Immature natural killer cell (primary cell): ENCODE data around the gene PCBP3. TPM values are rescaled to one million over a fixed set of nuclear protein-coding genes. Genes with fewer than 3 reads are reported as not detected.
"Not testable (repeated sequence)": the region's sequence is repeated elsewhere in the genome, so short reads cannot be mapped to it uniquely, and the experiment has no call there.

Experiments
- DNase-seq, 3 donors: peaks; one replicate each; pipeline ENCODE4 v3.0.0; 2022; ENCODE audit warnings: mixed read lengths in 1 of 3
- H3K27ac Mint-ChIP-seq, 6 donors: one replicate each; pipeline ENCODE4 v1.8.0; 2020; ENCODE audit warnings: mixed read lengths in 6 of 6, mild to moderate bottlenecking in 5 of 6, inconsistent platforms in 4 of 6, moderate library complexity in 3 of 6
- H3K27me3 Mint-ChIP-seq, 3 donors: one replicate each; pipeline ENCODE4 v1.8.0; 2020 to 2021; ENCODE audit warnings: low read depth in 3 of 3, mild to moderate bottlenecking in 3 of 3, mixed read lengths in 3 of 3, moderate library complexity in 3 of 3, inconsistent platforms in 1 of 3
- H3K36me3 Mint-ChIP-seq, 3 donors: one replicate each; pipeline ENCODE4 v1.8.0; 2020; ENCODE audit warnings: mixed read lengths in 3 of 3, inconsistent platforms in 2 of 3, mild to moderate bottlenecking in 2 of 3
- H3K4me1 Mint-ChIP-seq, 2 donors: one replicate each; pipeline ENCODE4 v1.8.0; 2020; ENCODE audit warnings: inconsistent platforms in 2 of 2, mild to moderate bottlenecking in 2 of 2, mixed read lengths in 2 of 2, moderate library complexity in 1 of 2
- H3K4me3 Mint-ChIP-seq, 5 donors: one replicate each; pipeline ENCODE4 v1.8.0; 2020; ENCODE audit warnings: mild to moderate bottlenecking in 5 of 5, mixed read lengths in 5 of 5, inconsistent platforms in 3 of 5, moderate library complexity in 3 of 5
- H3K9me3 Mint-ChIP-seq, 6 donors: one replicate each; pipeline ENCODE4 v1.8.0; 2020; ENCODE audit warnings: mild to moderate bottlenecking in 6 of 6, mixed read lengths in 6 of 6, inconsistent platforms in 4 of 6, moderate library complexity in 3 of 6
- polyA plus RNA-seq, 3 donors: library from polyadenylated mRNA; unstranded; fragments of 300-500 nt; fragmentation: Illumina TruSeq; gene quantifications; one replicate each; pipeline ENCODE4 v1.2.3, GENCODE V29; 2021

PCBP3 gene
- polyA plus RNA-seq, 3 donors from 2014 or later = 0.27 to 0.71 TPM; not detected in 1

DNA sequence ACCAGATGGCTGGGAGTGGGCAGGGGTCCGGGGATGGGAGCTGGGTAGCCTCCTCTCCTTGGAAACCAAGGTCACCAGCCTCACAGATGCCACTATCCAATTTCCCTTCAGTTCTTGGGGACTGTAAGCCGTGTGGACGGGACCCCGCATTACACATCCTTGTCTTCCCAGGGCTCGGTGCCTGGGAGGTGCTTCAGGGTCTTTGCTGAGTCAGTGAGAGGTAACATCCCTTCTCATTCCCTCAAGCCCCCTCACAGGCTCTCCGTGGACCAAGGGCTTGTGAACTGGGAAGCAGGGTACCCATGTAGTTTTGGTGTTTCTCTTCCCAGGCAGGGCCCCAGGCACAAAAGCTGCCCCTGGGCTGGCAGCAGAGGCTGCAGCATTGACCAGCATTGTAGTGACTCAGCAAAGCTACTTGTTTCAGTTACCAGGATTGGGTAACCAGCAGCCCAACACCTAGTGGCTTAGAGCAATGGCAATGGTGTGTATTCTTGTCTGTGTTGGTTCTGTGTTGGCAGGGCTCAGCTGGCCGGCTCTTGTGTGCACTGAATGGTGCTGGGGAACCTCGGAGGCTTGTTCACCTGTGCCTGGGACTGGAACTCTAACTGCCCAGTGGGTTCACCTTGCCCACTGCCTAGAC lies 24.6 kb upstream of the PCBP3 start:
- no peak for DNase-seq
- Mint-ChIP-seq H3K27me3 (peaks cover 5 to 18% (median 12%) of the 10 kb centered on the region in 3 donors), H3K27ac (peak overlapping the region in 3 of 6 donors; percentile 73 to 96 (median 77)), H3K4me1 (peaks cover 17 to 19% of the 10 kb centered on the region in 2 donors), H3K9me3 (no peaks in the 10 kb centered on the region), H3K36me3 (no peaks in the 10 kb centered on the region), H3K4me3 (no peak overlapping the region)

DNA sequence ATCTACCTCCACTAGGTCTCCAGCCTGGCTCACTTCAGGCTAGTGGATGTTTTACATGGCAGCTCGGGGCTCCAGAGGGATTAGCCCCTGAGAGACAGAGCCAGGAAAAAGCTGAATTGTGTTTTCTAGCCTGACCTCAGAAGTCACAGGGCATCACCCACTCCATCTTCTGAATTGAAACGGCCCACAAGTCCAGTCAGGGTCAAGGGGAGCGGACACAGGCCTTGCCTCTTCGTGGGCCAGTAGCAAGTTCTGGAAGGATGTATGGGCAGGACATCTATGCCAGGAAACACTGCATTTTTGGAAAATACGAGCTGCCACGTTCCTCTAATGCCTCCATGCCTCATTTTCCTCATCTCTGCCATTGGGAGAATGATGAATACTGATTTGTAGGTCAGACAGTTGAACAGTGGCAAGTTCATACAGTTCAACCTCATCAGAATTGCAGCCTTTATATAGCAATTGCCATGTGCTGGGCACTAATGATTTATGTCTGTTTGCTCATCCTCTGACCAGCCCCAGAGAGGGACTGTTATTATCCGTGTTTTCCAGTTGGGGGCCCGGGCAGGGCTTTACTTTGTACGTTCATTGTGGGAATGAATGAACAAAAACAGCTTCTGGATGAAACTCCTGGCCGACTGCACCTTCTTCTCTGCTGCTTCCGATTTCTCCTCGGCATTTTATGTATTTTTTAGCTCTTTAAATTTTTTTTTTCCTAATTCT lies 23.2 kb upstream of the PCBP3 start:
- H3K27ac Mint-ChIP-seq = no peak overlapping the region
- no peaks in the 10 kb centered on the region for H3K9me3 Mint-ChIP-seq
- DNase-seq = no peak
- H3K27me3 Mint-ChIP-seq = peaks cover 4 to 16% (median 7%) of the 10 kb centered on the region in 3 donors
- H3K36me3 Mint-ChIP-seq = no peaks in the 10 kb centered on the region
- peaks cover 9 to 10% of the 10 kb centered on the region in 2 donors for H3K4me1 Mint-ChIP-seq
- H3K4me3 Mint-ChIP-seq = no peak overlapping the region

- not testable (repeated sequence) for H3K4me3 Mint-ChIP-seq, H3K36me3 Mint-ChIP-seq, H3K9me3 Mint-ChIP-seq, DNase-seq, H3K4me1 Mint-ChIP-seq
- peaks cover 1 to 14% (median 3%) of the 10 kb centered on the region in 3 donors for H3K27me3 Mint-ChIP-seq
- peak overlapping the region in 1 of 6 donors; percentile 14 for H3K27ac Mint-ChIP-seq
Measured at GRCh38 chr21:45621435-45622331, 21.8 kb upstream of the PCBP3 start.

DNA sequence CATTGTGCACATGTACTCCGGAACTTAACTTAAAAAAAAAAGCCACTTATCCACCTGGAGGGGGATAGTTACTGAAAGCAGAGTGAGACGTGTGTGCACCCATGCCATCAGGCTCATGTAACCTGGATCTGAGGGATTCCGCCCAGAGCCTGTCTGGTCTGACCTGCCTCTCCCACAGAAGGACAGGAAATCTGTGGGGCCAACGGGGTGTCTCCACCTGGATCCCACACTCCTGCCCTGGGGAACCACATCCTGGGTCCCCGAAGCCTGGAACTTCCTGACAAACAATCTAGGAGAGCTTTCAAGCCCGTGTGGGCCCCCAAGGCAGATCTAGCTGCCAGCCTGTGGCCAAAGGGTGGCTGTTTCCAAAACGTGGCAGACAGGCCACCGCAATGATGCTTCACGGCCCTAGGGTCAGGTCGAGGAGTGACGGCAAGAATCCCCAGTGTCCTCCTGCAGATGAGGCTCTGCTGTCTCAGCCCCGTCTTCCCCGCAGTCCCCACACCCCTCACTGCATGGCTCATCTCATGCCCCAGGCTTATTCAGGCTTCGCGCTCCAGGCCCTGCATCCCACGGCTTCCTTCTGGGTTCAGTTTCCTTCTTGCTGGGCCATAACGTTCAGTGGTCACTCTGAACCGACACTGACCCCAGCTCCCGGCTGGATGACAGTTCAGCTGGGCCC lies 21.0 kb upstream of the PCBP3 start:
- H3K27ac Mint-ChIP-seq = no peak overlapping the region

DNA sequence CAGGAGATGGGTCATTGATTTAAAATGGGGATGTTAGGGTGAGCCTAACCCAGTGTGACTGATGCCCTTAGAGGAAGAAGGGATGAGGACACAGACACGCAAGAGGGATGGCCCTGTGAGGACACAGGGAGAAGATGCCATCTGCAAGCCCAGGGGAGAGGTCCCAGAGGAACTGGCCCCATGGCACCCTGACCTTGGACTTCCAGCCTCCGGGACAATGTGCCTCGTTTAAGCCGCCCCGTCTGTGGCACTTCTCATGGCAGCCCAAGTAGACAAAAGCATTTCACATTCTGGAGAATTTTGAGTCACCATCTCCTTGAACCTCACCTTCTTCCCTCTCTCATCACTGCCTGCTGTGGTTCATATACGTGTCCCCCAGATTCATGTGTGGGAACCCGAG lies 20.1 kb upstream of the PCBP3 start:
- Mint-ChIP-seq H3K27me3 (peaks cover 3 to 18% (median 3%) of the 10 kb centered on the region in 3 donors), H3K4me1 (no peaks in the 10 kb centered on the region), H3K27ac (peak overlapping the region in 1 of 6 donors; percentile 69), H3K36me3 (no peaks in the 10 kb centered on the region), H3K4me3 (no peak overlapping the region), H3K9me3 (no peaks in the 10 kb centered on the region)
- no peak for DNase-seq

More for the DNA sequence above, 21.0 kb upstream of the PCBP3 start:
- H3K4me1 Mint-ChIP-seq = no peaks in the 10 kb centered on the region
- no peak overlapping the region for H3K4me3 Mint-ChIP-seq
- H3K27me3 Mint-ChIP-seq = peaks cover 3 to 16% (median 3%) of the 10 kb centered on the region in 3 donors
- H3K9me3 Mint-ChIP-seq = no peaks in the 10 kb centered on the region
- no peaks in the 10 kb centered on the region for H3K36me3 Mint-ChIP-seq
- DNase-seq = no peak

DNA sequence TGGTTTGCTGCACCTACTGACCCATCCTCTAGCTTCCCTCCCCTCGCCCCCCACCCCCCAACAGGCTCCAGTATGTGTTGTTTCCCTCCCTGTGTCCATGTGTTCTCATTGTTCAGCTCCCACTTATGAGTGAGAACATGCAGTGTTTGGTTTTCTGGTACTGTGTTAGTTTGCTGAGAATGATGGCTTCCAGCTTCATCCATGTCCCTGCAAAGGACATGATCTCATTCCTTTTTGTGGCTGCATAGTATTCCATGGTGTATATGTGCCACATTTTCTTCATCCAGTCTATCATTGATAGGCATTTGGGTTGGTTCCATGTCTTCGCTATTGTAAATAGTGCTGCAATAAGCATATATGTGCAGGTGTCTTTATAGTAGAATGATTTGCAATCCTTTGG lies 17.4 kb upstream of the PCBP3 start:
- not testable (repeated sequence) for H3K4me3 Mint-ChIP-seq, H3K36me3 Mint-ChIP-seq, H3K4me1 Mint-ChIP-seq, H3K9me3 Mint-ChIP-seq, DNase-seq
- peak overlapping the region in 1 of 6 donors; percentile 36 for H3K27ac Mint-ChIP-seq
- H3K27me3 Mint-ChIP-seq = peaks cover 3 to 17% (median 6%) of the 10 kb centered on the region in 3 donors

- H3K4me3 Mint-ChIP-seq = no peak overlapping the region
Measured at GRCh38 chr21:45629046-45629981, 14.2 kb upstream of the PCBP3 start.

DNA sequence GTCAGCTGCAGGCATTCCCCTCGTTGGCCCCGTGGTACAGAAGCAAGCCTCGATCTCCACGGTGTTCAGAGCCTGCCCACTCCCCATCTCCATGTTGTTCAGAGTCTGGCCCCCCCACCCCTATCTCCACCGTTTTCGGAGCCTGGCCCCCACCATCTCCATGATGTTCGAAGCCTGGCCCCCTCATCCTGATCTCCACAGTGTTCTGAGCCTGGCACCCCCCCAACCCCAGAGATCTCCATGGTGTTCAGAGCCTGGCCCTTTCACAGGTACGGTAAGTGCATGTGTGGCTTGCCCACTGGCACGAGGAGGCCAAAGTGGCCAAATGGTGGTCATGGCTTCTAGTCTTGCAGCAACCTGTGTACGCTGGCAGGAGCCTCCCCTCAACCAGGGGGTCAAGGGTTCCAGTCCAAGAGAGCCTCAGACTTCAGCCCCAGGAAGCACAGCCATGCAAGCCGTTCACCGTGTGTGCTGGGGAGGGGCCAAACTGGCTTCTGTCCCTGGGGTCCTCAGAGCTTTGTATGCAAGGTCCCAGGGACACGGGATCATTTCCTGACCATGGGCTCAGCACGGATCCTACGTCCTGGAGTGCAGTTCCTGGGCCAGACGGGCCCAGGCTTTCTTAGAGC lies 13.3 kb upstream of the PCBP3 start:
- Mint-ChIP-seq H3K9me3 (no peaks in the 10 kb centered on the region), H3K27me3 (peaks cover 2 to 11% (median 3%) of the 10 kb centered on the region in 3 donors), H3K36me3 (no peaks in the 10 kb centered on the region), H3K27ac (no peak overlapping the region), H3K4me3 (no peak overlapping the region), H3K4me1 (no peaks in the 10 kb centered on the region)
- DNase-seq = no peak

More at GRCh38 chr21:45629046-45629981, 14.2 kb upstream of the PCBP3 start:
- peaks cover 3 to 11% (median 3%) of the 10 kb centered on the region in 3 donors for H3K27me3 Mint-ChIP-seq
- H3K27ac Mint-ChIP-seq = no peak overlapping the region
- H3K9me3 Mint-ChIP-seq = no peaks in the 10 kb centered on the region
- no peak for DNase-seq
- no peaks in the 10 kb centered on the region for H3K4me1 Mint-ChIP-seq
- H3K36me3 Mint-ChIP-seq = no peaks in the 10 kb centered on the region

- Mint-ChIP-seq H3K27ac (no peak overlapping the region), H3K27me3 (peaks cover 2 to 11% (median 3%) of the 10 kb centered on the region in 3 donors), H3K4me1 (no peaks in the 10 kb centered on the region), H3K4me3 (no peak overlapping the region), H3K36me3 (no peaks in the 10 kb centered on the region), H3K9me3 (no peaks in the 10 kb centered on the region)
- DNase-seq = no peak
Measured at GRCh38 chr21:45630876-45631275, 12.6 kb upstream of the PCBP3 start.

- Mint-ChIP-seq H3K27ac (no peak overlapping the region), H3K9me3 (no peaks in the 10 kb centered on the region), H3K36me3 (no peaks in the 10 kb centered on the region), H3K4me1 (no peaks in the 10 kb centered on the region), H3K27me3 (peaks cover 2 to 9% (median 3%) of the 10 kb centered on the region in 3 donors), H3K4me3 (no peak overlapping the region)
- DNase-seq = no peak
Measured at GRCh38 chr21:45631540-45631939, 12.0 kb upstream of the PCBP3 start.

DNA sequence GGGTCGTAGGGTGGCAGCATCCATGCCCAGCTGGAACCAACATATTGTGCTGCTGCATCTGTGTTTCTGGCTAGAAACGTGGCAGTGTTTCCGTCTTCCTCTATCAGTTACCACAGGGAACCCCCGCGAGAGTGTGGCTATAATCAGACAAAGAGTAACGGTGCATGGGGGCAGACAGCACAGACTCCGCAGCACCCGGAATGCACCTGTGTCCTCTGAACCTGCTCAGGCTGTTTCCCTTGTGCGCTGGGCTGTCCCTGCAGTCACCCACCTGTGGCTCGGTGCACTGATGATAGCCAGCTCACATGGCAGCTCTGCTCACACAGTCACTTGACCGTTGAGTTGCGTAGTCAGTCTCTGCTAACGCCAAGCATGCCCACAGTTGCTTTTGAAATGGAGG lies 11.4 kb upstream of the PCBP3 start:
- Mint-ChIP-seq H3K4me1 (no peaks in the 10 kb centered on the region), H3K4me3 (no peak overlapping the region), H3K27me3 (peaks cover 2 to 6% (median 3%) of the 10 kb centered on the region in 3 donors), H3K9me3 (no peaks in the 10 kb centered on the region), H3K27ac (no peak overlapping the region), H3K36me3 (no peaks in the 10 kb centered on the region)
- DNase-seq = no peak

- Mint-ChIP-seq H3K27me3 (peaks cover 0 to 6% (median 3%) of the 10 kb centered on the region in 3 donors), H3K4me1 (no peaks in the 10 kb centered on the region), H3K9me3 (no peaks in the 10 kb centered on the region), H3K27ac (no peak overlapping the region), H3K4me3 (no peak overlapping the region), H3K36me3 (no peaks in the 10 kb centered on the region)
- no peak for DNase-seq
Measured at GRCh38 chr21:45632637-45633251, 10.8 kb upstream of the PCBP3 start.
